HL-60/S4 treated with retinoic acid at 250 ng/mL for 4 days and 3 days (cell line): ENCODE data around the gene SIRT7.

ENCODE experiments used
- in situ Hi-C: fragments of 300-500 bp; cut with MboI; formaldehyde crosslinking; loops from 2 replicates; pipeline ENCODE4 v1.7.0; 2022; ENCODE audit warnings: low sequenced_read_pairs

Gene SIRT7

DNA sequence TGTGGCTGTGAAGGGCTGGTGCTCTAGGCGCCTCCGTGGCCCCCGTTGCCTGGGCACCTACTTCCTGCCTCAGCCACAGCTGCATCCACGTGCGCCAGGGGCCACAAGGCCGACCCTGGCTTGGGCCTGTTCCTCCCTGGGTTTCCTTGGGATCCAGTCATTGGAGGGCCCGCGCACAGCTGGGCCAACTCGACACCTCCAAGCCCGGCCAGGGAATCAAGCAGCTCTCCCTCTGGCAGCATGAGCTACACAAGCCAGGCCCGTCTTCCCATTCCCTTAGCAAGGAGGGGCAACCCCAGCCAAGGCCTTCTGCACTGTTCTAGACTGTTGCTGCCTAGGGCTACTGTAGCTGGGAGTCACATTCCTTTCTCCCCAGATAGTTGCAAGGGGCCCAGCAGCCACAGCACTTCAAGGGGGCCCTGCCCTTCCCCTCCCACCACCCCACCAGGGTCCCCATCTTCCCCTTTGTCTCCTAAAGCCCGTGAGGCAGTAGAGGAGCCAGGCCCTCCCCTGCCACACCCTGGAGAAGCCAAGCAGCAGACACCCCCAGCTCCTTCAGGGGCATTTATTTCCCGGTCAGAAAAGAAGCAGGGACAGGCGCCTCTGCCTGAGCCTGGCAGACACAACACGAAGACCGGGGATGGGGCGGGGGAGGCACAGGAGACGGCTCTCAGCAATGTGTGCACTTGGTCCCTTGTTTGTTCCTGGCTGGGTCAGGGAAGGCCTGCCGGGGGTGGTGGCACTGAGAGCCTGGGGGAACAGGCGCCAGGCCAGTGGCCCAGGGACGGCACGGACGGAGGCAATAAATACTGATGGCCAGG, 50.6 kb downstream of the SIRT7 start:
- in situ Hi-C loops: no loop called here

DNA sequence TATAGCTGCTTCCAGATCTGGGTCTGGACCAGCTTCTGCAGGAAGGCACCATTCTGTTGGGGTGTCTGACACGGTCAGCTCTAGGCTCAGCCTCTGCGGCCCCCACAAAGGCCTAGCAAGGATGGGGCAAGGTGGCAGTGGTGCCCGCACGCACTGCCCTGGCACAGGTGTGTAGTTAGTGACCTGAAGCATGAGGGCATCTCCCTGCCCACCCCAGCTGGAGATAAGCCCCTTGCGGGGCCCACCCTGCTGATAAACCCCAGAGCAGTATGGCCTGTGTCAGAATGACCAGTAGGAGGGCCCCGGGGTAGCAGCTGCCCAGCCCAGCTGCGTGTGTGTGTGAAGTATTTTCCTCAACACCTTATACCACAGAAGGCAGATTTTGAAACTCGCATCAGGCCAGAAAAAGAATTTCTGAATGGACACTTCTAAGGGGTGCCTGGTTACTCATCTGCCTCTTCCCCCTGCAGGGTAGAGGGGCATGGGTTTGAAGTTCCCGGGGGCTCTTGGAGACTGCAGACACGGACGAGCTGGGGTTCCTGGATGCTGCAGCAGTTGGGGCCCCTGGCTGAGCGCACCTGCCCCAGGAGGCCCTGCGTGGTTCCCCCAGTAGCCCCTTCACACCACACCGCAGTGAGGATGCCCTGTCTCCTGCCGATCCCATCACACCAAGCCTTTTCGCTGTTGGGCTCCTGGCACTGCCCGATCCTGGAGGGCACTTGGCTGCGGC, 51.4 kb downstream of the SIRT7 start:
- in situ Hi-C loops: no loop called here

DNA sequence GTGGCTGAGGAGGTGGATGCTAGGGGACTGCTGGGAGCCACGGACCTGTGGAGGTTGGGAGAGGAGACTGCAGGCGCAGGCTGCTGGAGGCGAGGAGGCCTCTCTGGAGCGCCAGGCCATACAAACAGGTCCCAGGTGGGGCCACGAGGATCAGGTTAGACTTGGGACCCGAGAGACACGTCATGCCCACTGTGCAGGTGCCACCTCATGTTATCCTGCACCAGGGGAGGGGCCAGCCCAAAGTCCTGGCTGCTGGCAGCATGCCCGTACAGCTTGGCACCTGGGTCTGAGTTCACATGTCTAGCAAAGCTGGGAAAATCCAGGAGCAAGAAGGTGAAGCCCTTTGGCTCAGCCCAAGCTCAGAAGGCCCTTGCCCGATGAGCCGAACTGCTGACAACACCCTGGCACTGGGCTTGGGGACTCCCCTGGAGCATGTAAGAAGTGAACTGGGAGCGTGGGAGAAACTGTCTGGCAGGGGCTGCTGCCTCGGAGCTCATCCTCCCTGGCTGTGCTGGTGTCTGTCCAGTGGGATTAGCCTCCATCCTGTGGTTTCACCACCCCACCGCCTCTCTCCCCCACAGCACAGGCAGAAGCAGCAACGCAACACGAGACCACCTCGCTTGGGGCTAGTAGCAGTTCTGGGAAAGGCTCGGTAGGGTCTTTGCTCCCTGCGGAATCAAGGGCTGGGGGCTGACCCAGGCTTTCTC, 52.1 kb downstream of the SIRT7 start:
- in situ Hi-C loops: no loop called here

DNA sequence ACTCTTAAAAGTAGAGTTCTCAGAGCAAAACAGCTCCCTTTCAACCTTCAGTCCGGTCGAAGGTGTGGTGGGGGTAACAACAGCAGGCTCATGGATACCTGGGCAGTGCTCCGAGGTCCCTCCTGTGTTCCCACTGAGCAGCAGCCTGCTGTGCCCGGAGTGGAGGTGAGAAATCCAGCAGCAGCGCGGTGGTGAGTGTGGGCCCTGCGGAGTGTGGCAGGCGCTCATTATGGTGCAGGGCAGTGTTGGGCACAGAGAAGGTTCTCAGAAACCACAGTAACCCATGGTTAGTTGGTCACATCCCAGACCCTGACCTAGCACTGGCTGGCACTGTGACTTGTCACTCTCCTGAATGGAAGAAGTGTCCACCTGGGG, 52.6 kb downstream of the SIRT7 start:
- in situ Hi-C loops: no loop called here

DNA sequence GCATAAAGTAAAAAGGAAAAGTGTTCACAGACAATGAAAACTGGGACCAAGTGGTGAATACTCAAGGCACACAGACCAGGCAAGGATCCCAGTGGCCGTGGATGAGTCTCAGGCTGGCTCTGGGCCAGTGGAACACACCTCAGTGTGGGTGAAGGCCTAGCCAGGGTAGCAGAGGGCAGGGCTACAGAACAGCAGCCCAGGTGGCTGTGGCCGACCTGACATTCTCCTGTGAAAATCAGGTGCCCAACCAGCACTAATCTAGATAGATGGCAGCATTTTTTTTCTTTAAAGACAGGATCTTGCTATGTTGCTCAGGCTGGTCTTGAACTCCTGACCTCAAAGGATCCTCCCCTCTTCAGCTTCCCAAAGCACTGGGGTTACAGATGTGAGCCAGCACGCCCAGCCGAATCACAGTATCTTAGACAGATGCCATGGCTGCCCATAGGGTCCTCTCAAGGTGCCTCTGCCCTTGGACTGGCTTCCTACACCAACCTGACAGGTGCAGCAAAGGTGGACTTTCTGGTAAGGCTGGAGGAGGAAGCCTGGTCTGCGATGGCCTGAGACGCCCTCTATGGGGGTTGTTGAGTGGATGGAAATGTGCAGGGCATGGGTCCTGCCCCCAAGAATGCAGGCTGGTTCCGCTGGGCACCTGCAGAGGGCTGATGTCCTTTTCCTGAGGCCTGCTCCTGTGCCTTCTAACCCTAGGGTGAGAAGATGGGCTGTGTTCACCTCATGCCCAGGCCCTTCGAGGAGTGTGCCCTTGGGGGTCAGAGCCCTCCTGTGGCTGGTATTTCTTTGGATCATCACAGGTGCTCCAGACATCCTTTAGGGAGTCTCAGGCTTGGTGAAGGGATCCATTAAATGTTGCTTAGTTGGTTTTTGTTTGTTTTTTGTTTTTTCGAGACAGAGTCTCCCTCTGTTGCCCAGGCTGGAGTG, 53.9 kb downstream of the SIRT7 start:
- in situ Hi-C loops: no loop called here

DNA sequence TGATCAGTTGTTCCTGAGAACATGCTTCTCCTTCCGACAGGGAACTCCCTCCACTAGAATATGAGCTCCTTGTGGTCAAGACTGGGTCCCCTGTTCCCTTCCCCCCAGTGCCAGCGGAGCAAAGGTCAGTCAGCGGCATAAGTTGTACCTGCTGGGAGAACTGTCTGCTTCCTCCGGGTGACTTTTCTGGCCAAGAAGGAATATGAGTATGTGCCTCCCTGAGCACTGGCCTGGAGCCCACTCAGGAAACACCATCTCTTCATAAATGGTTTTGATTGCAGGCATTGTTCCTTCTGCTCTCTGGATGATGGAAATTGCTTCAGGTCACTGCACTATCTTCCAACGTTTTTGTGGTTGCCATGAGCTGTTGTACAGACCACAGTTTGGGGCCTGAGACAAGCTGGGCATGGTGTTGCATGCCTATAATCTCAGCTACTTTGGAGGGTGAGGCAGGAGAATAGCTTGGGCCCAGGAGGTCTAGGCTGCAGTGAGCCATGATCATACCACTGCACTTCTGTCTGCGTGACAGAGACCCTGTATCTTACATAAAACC, 54.8 kb downstream of the SIRT7 start:
- in situ Hi-C loops: no loop called here
